Endometrium (tissue), 2 donors: ENCODE measurements around the gene VPS13D.
A peak's percentile ranks its signal among the peaks of the same experiment; 100 is the strongest.

ENCODE experiments used
- FAIRE-seq: peaks from 2 replicates; lab custom pipeline; 2012; peaks lifted over from hg19 to GRCh38; lab: Jason Lieb, UNC
- donor health status: control.
- donor health status: control.

Gene VPS13D

DNA sequence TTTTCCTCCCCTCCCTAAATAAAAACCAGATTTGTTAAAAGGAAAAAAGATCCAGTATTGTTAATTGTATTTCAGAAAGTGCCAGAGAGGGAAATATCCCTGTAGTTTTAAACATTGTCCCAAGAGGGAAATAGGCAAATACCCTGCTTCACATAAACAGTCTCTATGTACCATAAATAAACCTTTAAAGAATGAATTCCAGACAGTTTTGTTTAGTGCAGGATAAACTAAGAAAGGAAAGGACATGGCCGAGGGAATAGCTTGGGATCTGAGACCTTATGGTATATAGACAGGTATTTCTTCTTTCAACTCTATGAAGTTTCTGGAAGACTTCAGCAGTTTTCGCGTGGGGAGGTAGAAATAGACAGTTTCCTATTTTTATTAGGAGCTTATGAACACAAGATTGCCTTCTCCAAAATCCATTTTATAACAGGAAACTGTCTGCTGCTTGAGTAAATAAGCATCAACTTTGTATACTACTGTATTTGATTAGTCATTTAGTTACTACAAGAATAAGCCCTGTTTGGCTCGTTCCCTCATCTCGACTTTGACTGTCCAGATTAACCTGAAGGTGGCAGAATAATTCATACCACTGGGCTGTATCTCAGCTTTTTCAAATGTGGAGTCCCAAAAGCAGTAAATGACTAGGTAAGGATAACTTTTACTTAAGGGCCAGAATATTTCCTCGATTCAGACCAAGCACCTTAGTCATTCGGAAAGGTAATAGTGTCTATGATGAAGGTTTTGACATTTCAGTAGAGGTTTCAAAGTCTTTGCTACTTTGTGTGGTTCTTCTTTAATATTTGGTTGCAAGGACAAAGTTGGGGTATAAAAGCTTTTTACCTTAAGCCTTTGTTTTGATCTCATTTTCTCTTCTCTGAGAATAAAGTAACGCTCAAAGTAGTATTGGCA is 177.5 kb downstream of the VPS13D start:
- FAIRE-seq = peak; percentile 45

GRCh38 chr1:12407962-12408454 is 178.2 kb downstream of the VPS13D start:
- FAIRE-seq = no peak

DNA sequence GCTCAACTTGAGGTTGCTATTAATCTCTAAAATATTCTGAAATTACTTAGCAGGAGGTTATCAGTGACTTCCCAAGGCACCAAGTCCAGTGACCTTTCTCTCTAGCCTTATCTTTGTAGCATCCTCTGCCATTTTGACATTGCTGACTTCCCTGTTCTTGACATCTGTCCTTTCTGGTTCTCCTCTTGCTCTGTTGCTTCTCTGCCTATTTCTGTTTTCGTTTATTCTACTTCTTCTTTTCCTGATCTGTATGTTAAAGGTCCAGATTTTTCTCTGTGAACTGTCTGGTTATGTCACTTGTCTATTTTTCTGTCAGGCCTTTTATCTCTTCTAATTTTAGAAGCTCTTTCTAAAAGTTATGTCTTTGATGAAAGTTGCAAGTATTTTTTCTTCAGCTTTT is 178.8 kb downstream of the VPS13D start:
- no peak for FAIRE-seq

DNA sequence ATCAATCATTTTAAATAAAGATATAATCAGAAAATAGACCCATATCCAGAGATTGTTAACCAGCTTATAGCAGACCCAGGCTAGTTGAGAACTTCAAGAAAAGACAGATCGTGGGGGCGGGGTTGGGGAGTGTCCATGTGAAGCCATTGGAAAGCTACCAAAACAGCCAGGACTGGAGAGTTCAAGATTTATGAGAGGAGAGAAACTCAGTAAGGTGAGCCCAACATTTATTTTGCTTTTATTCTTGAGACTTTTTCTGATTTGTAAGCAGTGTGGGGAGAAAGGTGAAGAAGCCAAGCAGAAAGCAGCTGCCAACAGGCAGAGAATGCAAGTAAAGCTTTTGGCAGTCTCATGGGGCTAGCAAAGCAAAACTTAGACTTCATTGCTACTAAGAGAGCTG is 179.9 kb downstream of the VPS13D start:
- FAIRE-seq = no peak

- FAIRE-seq = no peak
Observed at GRCh38 chr1:12410351-12410750, 180.5 kb downstream of the VPS13D start.

- FAIRE-seq = no peak
Observed at GRCh38 chr1:12411098-12411497, 181.3 kb downstream of the VPS13D start.

DNA sequence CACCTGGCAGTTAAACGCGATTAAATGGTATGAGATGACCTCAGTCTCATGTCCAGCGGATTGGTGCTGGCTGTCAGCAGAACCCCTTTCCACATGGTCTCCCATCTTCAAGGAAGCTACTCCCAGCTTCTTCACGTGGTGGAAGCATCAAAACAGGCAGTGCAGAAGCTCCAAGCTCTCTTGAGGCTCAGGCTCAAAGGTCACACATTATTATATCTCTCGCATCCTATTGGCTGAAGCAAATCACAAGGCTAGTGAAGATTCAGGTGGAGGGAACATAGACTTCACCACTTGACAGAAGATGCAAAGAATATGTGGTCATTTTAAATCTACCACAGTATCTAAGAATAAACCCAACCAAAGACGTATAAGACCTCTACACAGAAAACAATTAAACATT is 181.9 kb downstream of the VPS13D start:
- FAIRE-seq = no peak

DNA sequence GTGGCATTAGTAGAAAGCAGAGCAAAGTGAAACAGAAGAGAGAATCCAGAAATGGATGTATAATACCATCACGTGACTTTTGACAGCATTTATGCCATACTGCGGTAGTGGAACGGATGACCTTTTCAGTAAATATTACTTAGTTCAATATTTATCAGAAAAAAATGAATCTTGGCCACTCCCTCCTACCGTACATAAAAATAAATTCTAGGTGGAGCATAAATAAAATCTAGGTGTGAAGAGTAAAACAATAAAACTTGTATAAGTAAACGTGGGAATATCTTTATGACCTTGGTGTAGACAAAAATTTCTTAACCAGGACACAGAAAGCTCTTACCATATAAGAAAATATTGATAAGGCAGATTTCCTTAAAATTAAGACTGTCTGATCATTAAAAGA is 182.6 kb downstream of the VPS13D start:
- FAIRE-seq = no peak

DNA sequence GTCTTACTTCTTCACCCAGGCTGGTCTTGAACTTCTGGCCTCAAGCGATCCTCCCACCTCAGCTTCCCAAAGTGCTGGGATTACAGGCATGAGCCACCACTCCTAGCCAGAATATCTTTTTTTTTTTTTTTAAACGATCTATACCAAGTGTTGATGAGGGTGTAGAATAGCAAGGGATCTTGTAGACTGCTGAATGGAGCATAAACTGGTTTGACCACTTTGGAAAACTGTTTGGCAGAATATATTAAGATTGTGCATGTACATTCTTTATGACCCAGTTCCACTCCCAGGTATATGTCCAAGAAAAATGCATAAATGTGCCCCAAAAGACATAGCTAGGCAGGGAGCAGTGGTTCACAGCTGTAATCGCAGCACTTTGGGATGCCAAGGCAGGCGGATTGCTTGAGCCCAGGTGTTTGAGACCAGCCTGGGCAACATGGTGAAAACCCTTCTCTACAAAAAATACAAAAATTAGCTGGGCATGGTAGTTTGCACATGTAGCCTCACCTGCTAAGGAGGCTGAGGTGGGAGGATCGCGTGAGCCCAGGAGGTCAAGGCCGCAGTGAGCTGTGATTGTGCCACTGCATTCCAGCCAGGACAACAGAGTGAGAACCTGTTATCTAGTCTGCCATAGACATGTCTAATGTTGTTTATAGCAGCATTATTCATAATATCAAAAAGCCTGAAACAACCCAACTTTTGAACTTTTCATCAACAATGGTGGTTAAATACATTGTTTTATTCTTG is 184.0 kb downstream of the VPS13D start:
- FAIRE-seq = no peak

- FAIRE-seq = no peak
Observed at GRCh38 chr1:12414444-12415018, 184.7 kb downstream of the VPS13D start.

DNA sequence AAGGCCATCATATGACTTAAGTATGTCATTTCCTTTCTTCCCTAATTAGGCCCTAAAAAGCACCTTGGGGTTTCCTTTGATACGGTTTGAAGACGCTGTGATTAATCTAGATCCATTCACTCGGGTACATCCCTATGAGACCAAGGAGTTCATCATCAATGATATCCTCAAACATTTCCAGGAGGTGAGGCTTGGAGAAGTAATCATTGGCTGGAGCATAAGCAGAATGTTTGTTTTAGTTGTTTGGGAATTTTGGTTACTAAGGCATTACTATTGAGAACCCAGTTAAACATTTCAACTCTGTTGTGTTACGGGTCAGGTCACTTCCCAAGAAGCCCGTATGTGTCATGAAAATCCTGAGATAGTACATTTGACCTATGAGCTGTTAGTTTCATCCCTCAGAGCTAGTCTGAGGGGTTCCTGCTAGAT is 185.2 kb downstream of the VPS13D start:
- FAIRE-seq = peak; percentile 85

DNA sequence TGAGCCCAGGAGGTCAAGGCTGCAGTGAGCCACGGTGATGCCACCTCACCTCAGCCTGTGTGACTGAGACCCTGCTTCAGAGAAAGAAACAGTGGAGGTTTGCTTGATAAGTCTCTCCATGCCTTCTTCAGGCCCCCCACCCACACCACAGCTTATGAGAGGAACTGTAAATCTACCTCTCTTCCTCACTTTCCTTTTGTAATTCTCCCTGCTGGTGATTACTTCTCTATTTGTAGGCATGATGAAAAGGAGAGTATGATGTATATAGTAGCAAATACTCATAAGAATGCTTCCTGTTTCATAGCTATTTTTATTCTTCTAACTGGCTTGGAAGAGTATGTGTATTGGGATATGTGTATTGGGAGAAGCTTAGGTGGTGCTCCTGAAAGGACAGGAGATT is 186.3 kb downstream of the VPS13D start:
- no peak for FAIRE-seq

GRCh38 chr1:12416744-12417143 is 186.9 kb downstream of the VPS13D start:
- no peak for FAIRE-seq

GRCh38 chr1:12417389-12417788 is 187.6 kb downstream of the VPS13D start:
- no peak for FAIRE-seq

- no peak for FAIRE-seq
Observed at GRCh38 chr1:12420171-12420570, 190.3 kb downstream of the VPS13D start.

DNA sequence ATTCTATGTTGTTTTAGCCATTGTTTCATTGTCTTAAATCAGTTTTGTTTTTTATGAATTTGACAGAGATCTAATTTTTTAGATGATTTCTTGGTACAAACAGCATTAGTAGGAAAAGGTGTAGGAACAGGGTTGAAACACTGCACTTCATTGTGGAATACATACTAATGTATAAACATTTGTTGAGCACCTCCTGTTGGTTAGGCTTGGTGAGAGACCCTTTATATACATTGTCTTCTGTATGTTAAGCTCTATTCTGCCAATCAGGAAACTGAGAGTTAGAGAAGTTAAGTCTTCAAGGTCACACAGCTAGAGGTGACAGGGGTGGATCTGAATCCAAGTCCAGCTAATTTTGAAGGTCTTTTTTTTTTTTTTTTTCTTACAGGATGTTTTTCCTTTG is 192.7 kb downstream of the VPS13D start:
- FAIRE-seq = no peak

DNA sequence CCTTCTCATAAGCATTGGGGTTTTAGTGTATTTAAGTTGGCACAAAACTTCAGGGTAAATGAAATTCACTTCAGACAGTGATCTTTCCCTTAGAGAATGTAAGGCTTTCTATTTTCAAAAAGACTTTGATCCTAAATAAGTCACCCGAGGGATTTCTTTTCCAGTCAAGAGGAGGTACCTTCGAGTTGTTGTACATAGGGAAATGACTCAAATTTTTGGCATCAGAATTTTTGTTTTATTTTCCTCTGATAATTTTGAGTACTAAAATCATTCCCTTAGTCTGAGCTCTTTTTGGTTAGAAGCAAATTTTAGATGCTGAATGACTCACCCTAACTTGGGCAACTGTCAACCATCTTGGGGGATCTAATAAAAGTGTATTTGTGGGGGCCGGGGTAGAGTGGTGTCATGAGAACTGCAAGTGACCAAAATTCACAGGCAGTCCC is 194.3 kb downstream of the VPS13D start:
- no peak for FAIRE-seq

DNA sequence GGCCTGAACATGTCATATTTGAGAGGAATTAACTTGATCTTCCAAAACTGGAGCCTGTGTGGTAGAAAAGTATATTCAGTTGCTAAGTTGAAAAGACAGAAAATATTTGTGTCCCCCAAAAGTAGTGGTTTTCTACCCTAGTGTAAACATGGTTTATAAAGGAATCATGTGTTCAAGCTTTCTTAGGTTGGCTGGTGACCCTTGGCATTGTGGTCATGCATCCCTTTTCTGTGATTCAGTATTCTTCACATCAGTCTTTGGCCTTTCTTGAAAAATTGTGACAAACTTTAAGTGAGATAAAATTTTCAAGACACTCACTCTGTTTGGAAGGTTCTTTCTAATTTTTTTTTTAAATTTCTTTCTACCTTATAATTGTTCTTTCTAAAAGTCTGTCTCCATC is 195.0 kb downstream of the VPS13D start:
- no peak for FAIRE-seq

DNA sequence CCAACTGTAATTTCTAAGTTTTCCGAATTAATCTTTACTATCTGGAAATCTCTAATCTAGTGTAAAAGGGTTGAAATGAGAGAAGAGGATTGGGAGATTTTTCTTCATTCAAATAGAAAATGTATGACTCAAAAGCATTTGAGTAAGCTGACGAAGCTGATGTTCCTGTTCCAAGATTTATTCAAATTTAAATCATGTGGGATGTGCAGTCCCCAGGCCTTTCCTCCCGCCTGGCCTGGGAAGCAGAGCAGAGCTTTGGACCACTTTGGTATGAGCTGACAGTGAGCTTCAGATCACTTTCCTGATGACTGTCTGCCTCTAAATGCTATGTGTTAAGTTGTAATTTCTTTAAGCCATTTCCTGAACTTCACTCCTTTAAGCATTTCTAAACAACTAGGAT is 196.2 kb downstream of the VPS13D start:
- FAIRE-seq = no peak

DNA sequence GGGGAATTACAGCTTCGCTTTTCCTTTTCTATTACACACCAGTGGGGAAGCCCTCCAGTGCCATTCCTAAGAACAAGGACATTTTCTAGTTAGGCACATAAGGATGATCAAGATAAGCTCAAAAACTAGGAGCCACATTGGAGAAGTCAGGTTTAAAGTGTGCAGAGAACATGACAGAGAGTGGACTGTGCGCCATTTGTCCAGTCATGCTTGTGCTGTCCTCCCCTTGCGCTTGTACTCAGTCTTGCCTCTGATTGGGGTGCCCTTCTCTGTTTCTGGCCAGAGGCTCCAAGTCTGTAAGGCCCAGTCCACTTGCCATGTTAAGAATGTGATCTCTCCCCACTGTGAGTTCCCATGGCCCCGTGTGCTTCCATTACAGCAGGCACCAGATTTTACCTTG is 198.5 kb downstream of the VPS13D start:
- no peak for FAIRE-seq

DNA sequence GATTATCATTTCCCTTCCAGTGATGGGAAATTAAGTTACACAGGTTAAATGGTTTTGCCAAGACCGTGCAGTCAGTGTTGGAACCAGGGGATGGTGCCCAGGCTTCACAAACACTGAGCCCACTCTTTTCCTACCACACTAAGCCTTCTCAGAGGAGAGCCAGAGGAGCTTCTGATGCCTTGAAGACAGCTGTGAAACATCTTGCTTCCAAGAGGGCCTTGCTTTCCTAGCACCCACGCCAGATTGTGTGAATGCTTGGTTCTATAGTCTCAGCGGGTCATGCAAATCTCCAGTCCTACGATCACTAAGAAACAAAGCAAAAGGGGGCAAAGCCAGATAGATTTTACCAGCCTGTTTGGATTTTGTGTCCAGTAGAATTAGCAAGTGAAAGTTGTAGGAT is 200.7 kb downstream of the VPS13D start:
- FAIRE-seq = no peak

DNA sequence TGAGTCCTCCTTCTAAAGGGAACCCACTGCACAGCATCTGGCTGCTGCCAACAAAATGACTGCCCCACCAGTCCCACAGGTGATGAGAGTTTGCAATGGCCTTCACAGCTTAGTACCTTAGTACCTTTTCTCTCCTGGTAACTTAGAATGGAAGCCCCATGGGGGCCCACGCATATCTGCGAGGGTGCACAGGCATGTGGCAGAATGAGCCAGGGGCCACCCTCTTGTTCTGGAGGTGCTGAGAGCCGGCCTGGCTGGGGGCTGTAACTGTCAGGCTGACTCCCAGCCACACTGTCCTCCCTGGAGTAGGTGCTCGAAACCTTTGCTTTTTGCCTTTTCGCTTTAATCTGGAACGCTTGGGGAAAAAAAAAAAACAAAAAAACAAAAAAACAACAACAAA is 203.1 kb downstream of the VPS13D start:
- FAIRE-seq = no peak
